GM23338 (cell line): ENCODE measurements around the gene BNC1. TPM values are rescaled to one million over a fixed set of nuclear protein-coding genes. Genes with fewer than 3 reads are reported as not detected.

Source experiments
- ATAC-seq: fragments of 200-7000 bp; cut with Tn5 transposase; 3 replicates; pipeline ENCODE4 v1.9.1; 2020
- DNase-seq: peaks from one replicate; pipeline ENCODE4 v3.0.0-alpha.2; 2015; ENCODE audit warnings: low spot score
- H2AFZ ChIP-seq: fragments of 200-600 bp; sonication (generic); 2 replicates; pipeline ENCODE4 v1.8.0; 2016; ENCODE audit warnings: antibody characterized with exemption, mild to moderate bottlenecking, moderate library complexity
- H3F3A ChIP-seq: fragments of 200-600 bp; sonication (generic); replicated peaks from 2 replicates; pipeline ENCODE4 v1.8.0; 2017; ENCODE audit warnings: antibody characterized with exemption, mixed run types, low read depth
- H3K27ac ChIP-seq: fragments of 200-600 bp; sonication (generic); 2 replicates; pipeline ENCODE4 v1.6.1; 2016; ENCODE audit warnings: low read depth
- H3K27me3 ChIP-seq: fragments of 200-600 bp; sonication (generic); 2 replicates; pipeline ENCODE4 v1.8.0; 2016; ENCODE audit warnings: mild to moderate bottlenecking, mixed run types, moderate library complexity; ENCODE audit not compliant: insufficient read depth
- H3K36me3 ChIP-seq: fragments of 200-600 bp; sonication (generic); 2 replicates; pipeline ENCODE4 v1.8.0; 2016; ENCODE audit warnings: mild to moderate bottlenecking; ENCODE audit not compliant: insufficient read depth
- H3K4me1 ChIP-seq: fragments of 200-600 bp; sonication (generic); 2 replicates; pipeline ENCODE4 v1.8.0; 2016; ENCODE audit warnings: mild to moderate bottlenecking, moderate library complexity; ENCODE audit not compliant: insufficient read depth
- H3K4me2 ChIP-seq: fragments of 200-600 bp; sonication (generic); 2 replicates; pipeline ENCODE4 v1.7.1; 2017; ENCODE audit warnings: mixed run types
- H3K4me3 ChIP-seq: fragments of 200-600 bp; sonication (generic); 2 replicates; pipeline ENCODE4 v1.6.1; 2016; ENCODE audit warnings: mixed run types
- H3K79me2 ChIP-seq: fragments of 200-600 bp; sonication (generic); replicated peaks from 2 replicates; pipeline ENCODE4 v1.8.0; 2017; ENCODE audit warnings: mild to moderate bottlenecking; ENCODE audit not compliant: insufficient read depth
- H3K9me2 ChIP-seq: fragments of 200-600 bp; sonication (generic); 2 replicates; pipeline ENCODE4 v1.8.0; 2017; ENCODE audit not compliant: insufficient read depth
- H4K20me1 ChIP-seq: fragments of 200-600 bp; sonication (generic); replicated peaks from 2 replicates; pipeline ENCODE4 v1.8.0; 2017; ENCODE audit warnings: mild to moderate bottlenecking; ENCODE audit not compliant: insufficient read depth
- H3K27ac Mint-ChIP-seq: 2 replicates; pipeline ENCODE4 v1.8.0; 2020; ENCODE audit warnings: inconsistent platforms, mild to moderate bottlenecking, moderate library complexity, mixed read lengths
- H3K27me3 Mint-ChIP-seq: 3 replicates; pipeline ENCODE4 v1.8.0; 2022; ENCODE audit warnings: low read depth, mild to moderate bottlenecking, moderate library complexity, mixed read lengths, inconsistent platforms; ENCODE audit not compliant: insufficient read depth, poor library complexity
- H3K36me3 Mint-ChIP-seq: 3 replicates; pipeline ENCODE4 v1.8.0; 2021; ENCODE audit warnings: low read depth, mild to moderate bottlenecking, inconsistent platforms, moderate library complexity, mixed read lengths
- H3K4me1 Mint-ChIP-seq: 3 replicates; pipeline ENCODE4 v1.8.0; 2020; ENCODE audit warnings: mild to moderate bottlenecking, inconsistent platforms, mixed read lengths
- H3K4me3 Mint-ChIP-seq: 3 replicates; pipeline ENCODE4 v1.8.0; 2021; ENCODE audit warnings: moderate library complexity, mild to moderate bottlenecking, inconsistent platforms, mixed read lengths
- H3K9me3 Mint-ChIP-seq: 3 replicates; pipeline ENCODE4 v1.8.0; 2020; ENCODE audit warnings: moderate library complexity, mild to moderate bottlenecking, inconsistent platforms, mixed read lengths
- CREB1 ChIP-seq: fragments of 250-450 bp; sonication (Bioruptor Pico); IDR thresholded peaks from 2 replicates; pipeline ENCODE4 v1.5.0; 2020; ENCODE audit warnings: low read depth, mild to moderate bottlenecking, moderate library complexity
- ETS1 ChIP-seq: IDR thresholded peaks from 2 replicates; pipeline ENCODE4 v1.6.1; 2016; ENCODE audit warnings: antibody characterized with exemption
- EZH2 ChIP-seq: fragments of 200-600 bp; sonication (generic); IDR thresholded peaks from one replicate; pipeline ENCODE4 v1.8.0; 2017; ENCODE audit warnings: antibody characterized with exemption, mild to moderate bottlenecking, low read depth; ENCODE audit not compliant: unreplicated experiment
- EZH2phosphoT487 ChIP-seq: fragments of 200-600 bp; sonication (generic); IDR thresholded peaks from one replicate; pipeline ENCODE4 v1.8.1; 2018; ENCODE audit warnings: antibody characterized with exemption; ENCODE audit not compliant: unreplicated experiment
- JUNB ChIP-seq: IDR thresholded peaks from one replicate; pipeline ENCODE4 v1.6.1; 2016; ENCODE audit warnings: antibody characterized with exemption; ENCODE audit not compliant: unreplicated experiment
- NANOG ChIP-seq: IDR thresholded peaks from 2 replicates; pipeline ENCODE4 v1.6.1; 2016; ENCODE audit warnings: antibody characterized with exemption, borderline replicate concordance
- POLR2AphosphoS5 ChIP-seq: IDR thresholded peaks from 2 replicates; pipeline ENCODE4 v1.6.1; 2016; ENCODE audit warnings: antibody characterized with exemption, low read depth
- STAT1 ChIP-seq: IDR thresholded peaks from one replicate; pipeline ENCODE4 v1.6.1; 2016; ENCODE audit warnings: antibody characterized with exemption; ENCODE audit not compliant: unreplicated experiment
- ZNF114 ChIP-seq: fragments of 250-450 bp; sonication (Bioruptor Pico); IDR thresholded peaks from 2 replicates; pipeline ENCODE4 v1.5.0; 2020; ENCODE audit warnings: mild to moderate bottlenecking, moderate library complexity
- polyA plus RNA-seq: library from polyadenylated mRNA; unstranded; fragments of >200 nt; fragmentation: Nextera tagmentation; extraction: Ambion mirVana; gene quantifications from 2 replicates; pipeline ENCODE4 v1.2.1, GENCODE V29; 2016
- total RNA-seq: library from RNA; depleted of rRNA; stranded (reverse); fragments of >200 nt; shearing (Covaris generic); gene quantifications from 2 replicates; pipeline ENCODE4 v1.2.3, GENCODE V29; 2014
- TF ChIP-seq, protein P1 (sequence below), 2 experiments: fragments of 200-600 bp in 1 of 2; sonication (generic) in 1 of 2; conservative IDR thresholded peaks; 2 replicates each; pipeline versions ENCODE4 v1.5.1 to v1.6.1; 2016 to 2017; ENCODE audit warnings: antibody characterized with exemption in 2 of 2, low read depth in 2 of 2, mild to moderate bottlenecking in 2 of 2, moderate library complexity in 1 of 2
- TF ChIP-seq, protein P2 (sequence below): fragments of 250-450 bp; sonication (Bioruptor Pico); IDR thresholded peaks from 2 replicates; pipeline ENCODE4 v1.5.0; 2020; ENCODE audit warnings: mild to moderate bottlenecking, moderate library complexity

Gene BNC1
- total and polyA plus RNA-seq, 2 experiments from 2014 or later = 0.26 to 1.1 TPM

DNA sequence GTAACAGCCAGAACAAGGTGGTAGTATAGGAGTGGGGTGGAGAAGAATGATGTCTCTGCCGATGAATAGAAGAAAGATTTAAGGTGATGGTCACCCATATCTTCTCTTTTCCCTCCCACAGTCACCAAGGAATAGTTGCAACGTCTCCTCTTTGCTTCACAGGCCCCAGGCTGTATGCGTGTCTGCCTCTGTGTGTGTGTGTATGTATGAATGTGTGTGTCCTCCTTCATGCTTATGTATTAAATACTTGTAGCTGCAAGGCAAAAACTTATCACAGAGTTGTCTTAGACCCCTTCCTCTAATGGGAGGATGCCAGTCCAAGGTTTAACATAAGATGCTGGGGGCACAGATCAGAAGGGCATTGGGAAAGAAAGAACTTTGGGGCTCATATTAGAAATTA lies 19.1 kb upstream of the BNC1 start:
- Histone ChIP-seq H3K4me3 (no peak overlapping the region), H3K27me3 (no peaks in the 10 kb centered on the region), H3K27ac (no peak overlapping the region), H3K79me2 (no peaks in the 10 kb centered on the region), H4K20me1 (no peaks in the 10 kb centered on the region), H3K4me1 (peaks cover 26% of the 10 kb centered on the region), H3F3A (no peaks in the 10 kb centered on the region), H2AFZ (no peak overlapping the region), H3K36me3 (no peaks in the 10 kb centered on the region), H3K4me2 (no peak overlapping the region), H3K9me2 (no peaks in the 10 kb centered on the region)
- Mint-ChIP-seq H3K4me3 (no peak overlapping the region), H3K4me1 (peaks cover 28% of the 10 kb centered on the region), H3K27me3 (peaks cover 2% of the 10 kb centered on the region), H3K36me3 (no peaks in the 10 kb centered on the region), H3K9me3 (no peaks in the 10 kb centered on the region; the same call in 2 of the 3 replicates), H3K27ac (no peak overlapping the region)
- TF ChIP-seq ZNF114 (CRISPR knock-in tag) = no peak
- TF ChIP-seq STAT1 = no peak
- TF ChIP-seq, protein P1, sequence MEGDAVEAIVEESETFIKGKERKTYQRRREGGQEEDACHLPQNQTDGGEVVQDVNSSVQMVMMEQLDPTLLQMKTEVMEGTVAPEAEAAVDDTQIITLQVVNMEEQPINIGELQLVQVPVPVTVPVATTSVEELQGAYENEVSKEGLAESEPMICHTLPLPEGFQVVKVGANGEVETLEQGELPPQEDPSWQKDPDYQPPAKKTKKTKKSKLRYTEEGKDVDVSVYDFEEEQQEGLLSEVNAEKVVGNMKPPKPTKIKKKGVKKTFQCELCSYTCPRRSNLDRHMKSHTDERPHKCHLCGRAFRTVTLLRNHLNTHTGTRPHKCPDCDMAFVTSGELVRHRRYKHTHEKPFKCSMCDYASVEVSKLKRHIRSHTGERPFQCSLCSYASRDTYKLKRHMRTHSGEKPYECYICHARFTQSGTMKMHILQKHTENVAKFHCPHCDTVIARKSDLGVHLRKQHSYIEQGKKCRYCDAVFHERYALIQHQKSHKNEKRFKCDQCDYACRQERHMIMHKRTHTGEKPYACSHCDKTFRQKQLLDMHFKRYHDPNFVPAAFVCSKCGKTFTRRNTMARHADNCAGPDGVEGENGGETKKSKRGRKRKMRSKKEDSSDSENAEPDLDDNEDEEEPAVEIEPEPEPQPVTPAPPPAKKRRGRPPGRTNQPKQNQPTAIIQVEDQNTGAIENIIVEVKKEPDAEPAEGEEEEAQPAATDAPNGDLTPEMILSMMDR (conservative IDR thresholded peaks at IDR 0.05; ENCODE audit: low read depth in 2 of 2) = no peak
- ATAC-seq (no peak), DNase-seq (no peak)

GRCh38 chr15:83300826-83301225 lies 16.4 kb upstream of the BNC1 start:
- Mint-ChIP-seq H3K27ac (no peak overlapping the region), H3K9me3 (no peaks in the 10 kb centered on the region; the same call in 2 of the 3 replicates), H3K4me3 (no peak overlapping the region), H3K36me3 (no peaks in the 10 kb centered on the region), H3K27me3 (no peaks in the 10 kb centered on the region), H3K4me1 (peaks cover 25% of the 10 kb centered on the region)
- no peak overlapping the region for H2AFZ ChIP-seq
- H3K9me2 ChIP-seq = no peaks in the 10 kb centered on the region; the same call in 1 of the 2 replicates
- H3F3A ChIP-seq = no peaks in the 10 kb centered on the region
- DNase-seq = no peak
- no peak overlapping the region for H3K4me3 ChIP-seq
- H4K20me1 ChIP-seq = no peaks in the 10 kb centered on the region
- H3K4me2 ChIP-seq = no peak overlapping the region
- ATAC-seq = no peak
- H3K27me3 ChIP-seq = no peaks in the 10 kb centered on the region
- peaks cover 15% of the 10 kb centered on the region for H3K4me1 ChIP-seq
- no peaks in the 10 kb centered on the region for H3K36me3 ChIP-seq
- H3K79me2 ChIP-seq = no peaks in the 10 kb centered on the region
- H3K27ac ChIP-seq = no peak overlapping the region
- TF ChIP-seq CREB1 (no peak), NANOG (no peak), JUNB (no peak), ETS1 (no peak), POLR2AphosphoS5 (no peak), EZH2 (no peak), STAT1 (no peak), EZH2phosphoT487 (no peak)
- TF ChIP-seq, protein P2, sequence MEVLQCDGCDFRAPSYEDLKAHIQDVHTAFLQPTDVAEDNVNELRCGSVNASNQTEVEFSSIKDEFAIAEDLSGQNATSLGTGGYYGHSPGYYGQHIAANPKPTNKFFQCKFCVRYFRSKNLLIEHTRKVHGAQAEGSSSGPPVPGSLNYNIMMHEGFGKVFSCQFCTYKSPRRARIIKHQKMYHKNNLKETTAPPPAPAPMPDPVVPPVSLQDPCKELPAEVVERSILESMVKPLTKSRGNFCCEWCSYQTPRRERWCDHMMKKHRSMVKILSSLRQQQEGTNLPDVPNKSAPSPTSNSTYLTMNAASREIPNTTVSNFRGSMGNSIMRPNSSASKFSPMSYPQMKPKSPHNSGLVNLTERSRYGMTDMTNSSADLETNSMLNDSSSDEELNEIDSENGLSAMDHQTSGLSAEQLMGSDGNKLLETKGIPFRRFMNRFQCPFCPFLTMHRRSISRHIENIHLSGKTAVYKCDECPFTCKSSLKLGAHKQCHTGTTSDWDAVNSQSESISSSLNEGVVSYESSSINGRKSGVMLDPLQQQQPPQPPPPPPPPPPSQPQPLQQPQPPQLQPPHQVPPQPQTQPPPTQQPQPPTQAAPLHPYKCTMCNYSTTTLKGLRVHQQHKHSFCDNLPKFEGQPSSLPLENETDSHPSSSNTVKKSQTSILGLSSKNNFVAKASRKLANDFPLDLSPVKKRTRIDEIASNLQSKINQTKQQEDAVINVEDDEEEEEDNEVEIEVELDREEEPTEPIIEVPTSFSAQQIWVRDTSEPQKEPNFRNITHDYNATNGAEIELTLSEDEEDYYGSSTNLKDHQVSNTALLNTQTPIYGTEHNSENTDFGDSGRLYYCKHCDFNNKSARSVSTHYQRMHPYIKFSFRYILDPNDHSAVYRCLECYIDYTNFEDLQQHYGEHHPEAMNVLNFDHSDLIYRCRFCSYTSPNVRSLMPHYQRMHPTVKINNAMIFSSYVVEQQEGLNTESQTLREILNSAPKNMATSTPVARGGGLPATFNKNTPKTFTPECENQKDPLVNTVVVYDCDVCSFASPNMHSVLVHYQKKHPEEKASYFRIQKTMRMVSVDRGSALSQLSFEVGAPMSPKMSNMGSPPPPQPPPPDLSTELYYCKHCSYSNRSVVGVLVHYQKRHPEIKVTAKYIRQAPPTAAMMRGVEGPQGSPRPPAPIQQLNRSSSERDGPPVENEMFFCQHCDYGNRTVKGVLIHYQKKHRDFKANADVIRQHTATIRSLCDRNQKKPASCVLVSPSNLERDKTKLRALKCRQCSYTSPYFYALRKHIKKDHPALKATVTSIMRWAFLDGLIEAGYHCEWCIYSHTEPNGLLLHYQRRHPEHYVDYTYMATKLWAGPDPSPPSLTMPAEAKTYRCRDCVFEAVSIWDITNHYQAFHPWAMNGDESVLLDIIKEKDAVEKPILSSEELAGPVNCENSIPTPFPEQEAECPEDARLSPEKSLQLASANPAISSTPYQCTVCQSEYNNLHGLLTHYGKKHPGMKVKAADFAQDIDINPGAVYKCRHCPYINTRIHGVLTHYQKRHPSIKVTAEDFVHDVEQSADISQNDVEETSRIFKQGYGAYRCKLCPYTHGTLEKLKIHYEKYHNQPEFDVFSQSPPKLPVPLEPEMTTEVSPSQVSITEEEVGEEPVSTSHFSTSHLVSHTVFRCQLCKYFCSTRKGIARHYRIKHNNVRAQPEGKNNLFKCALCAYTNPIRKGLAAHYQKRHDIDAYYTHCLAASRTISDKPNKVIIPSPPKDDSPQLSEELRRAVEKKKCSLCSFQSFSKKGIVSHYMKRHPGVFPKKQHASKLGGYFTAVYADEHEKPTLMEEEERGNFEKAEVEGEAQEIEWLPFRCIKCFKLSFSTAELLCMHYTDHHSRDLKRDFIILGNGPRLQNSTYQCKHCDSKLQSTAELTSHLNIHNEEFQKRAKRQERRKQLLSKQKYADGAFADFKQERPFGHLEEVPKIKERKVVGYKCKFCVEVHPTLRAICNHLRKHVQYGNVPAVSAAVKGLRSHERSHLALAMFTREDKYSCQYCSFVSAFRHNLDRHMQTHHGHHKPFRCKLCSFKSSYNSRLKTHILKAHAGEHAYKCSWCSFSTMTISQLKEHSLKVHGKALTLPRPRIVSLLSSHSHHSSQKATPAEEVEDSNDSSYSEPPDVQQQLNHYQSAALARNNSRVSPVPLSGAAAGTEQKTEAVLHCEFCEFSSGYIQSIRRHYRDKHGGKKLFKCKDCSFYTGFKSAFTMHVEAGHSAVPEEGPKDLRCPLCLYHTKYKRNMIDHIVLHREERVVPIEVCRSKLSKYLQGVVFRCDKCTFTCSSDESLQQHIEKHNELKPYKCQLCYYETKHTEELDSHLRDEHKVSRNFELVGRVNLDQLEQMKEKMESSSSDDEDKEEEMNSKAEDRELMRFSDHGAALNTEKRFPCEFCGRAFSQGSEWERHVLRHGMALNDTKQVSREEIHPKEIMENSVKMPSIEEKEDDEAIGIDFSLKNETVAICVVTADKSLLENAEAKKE = no peak
- TF ChIP-seq, protein P1 (conservative IDR thresholded peaks at IDR 0.05; ENCODE audit: low read depth in 2 of 2) = no peak
